Femur (tissue), 1 donor: Measurements from ENCODE around the gene TEX55.
"Not testable (repeated sequence)": the region's sequence is repeated elsewhere in the genome, so short reads cannot be mapped to it uniquely, and the experiment has no call there.

Experiments
- DNase-seq: peaks from one replicate; pipeline ENCODE4 v3.0.0-alpha.2; 2017

Gene TEX55

DNA sequence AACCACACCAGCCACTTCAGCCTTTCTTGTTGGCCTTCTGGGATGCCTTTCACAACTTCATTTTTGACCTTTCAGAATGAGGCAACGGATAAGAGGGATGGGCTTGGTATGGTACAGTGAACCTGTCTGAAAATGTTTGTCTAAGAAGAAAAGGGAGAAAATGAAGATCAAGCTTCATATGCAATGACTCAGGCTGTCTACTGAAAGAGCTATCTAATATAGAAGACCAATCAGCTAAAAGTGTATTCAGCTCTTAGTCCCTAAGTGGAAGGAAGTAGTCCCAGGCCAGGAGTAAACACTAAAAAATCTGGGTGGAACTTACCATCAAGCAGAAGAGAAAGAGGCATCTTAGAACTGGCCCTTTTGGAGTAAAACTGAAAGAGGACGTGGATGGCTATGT, 15.3 kb downstream of the TEX55 start:
- no peak for DNase-seq

GRCh38 chr3:119164745-119165144, 18.8 kb downstream of the TEX55 start:
- not testable (repeated sequence) for DNase-seq

GRCh38 chr3:119170821-119171220, 24.9 kb downstream of the TEX55 start:
- no peak for DNase-seq

- DNase-seq = no peak
Observed at GRCh38 chr3:119173325-119173724, 27.4 kb downstream of the TEX55 start, which contains the start of gene UPK1B. TSS of gene UPK1B (plus strand) at chr3:119173598. CDS start at chr3:119186742, 13,144 bp downstream.

DNA sequence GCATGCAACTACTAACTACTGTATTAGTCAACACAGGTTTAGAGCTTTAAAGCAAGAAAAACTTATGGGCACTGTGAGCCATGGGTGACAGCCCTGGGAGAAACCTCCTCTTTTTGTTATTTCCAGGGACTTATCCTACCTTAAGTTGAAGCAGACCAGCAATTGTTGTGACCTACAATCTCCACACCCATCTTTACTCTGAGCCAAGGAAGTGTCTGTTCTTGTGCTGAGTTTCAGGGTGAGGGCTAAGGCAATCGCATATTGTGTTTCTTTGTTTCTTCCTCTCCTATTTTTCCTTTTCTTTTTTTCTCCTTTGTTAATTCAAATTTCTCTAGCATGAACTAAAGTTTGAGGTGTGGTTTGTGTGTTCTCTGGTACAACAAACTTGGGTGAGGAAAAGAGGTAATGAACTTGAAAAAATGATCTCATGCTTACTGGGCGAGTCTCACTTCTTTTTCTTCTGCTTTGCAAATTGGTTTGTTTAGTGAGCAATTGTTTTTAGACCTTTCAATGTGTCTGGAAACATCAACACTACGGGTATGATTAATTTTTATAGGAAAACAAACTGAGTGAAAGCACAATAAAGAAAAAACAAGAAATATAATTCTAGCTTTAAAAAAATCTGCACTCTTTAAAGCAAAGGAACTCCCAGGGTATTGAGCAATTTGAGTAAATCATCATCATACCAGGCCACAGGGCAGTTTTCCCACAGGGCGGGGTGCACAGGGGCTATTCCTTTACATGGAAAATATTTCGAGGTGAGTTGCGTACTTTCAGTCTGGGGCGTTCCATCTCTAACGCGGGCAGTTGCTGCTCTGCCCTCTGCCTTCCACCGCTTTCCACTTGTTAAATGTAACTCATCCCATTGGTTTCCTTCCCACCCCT, 30.1 kb downstream of the TEX55 start:
- DNase-seq = no peak

DNA sequence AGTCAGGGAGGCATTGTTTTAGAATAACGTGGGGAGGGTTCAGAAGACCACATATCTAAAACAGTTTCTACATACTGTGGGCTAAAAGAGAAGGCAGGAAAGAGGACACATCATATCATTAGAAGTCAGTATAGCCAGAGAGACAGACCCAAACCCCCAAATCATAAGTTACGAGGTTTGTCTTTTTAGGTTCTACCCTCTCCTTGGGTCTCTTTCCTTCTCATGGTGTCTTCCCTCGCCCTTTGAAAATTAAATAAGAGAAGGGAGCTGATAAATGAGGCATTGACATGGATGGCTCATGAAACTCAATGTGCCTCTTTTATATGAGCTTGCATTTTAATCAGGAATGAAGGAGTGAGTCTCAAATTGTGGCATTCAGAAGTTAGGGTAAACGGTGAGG, 30.8 kb downstream of the TEX55 start:
- DNase-seq = no peak

- DNase-seq = no peak
Observed at GRCh38 chr3:119177321-119177720, 31.4 kb downstream of the TEX55 start.

GRCh38 chr3:119181765-119182164, 35.8 kb downstream of the TEX55 start:
- DNase-seq = no peak

- no peak for DNase-seq
Observed at GRCh38 chr3:119184111-119184510, 38.1 kb downstream of the TEX55 start.

DNA sequence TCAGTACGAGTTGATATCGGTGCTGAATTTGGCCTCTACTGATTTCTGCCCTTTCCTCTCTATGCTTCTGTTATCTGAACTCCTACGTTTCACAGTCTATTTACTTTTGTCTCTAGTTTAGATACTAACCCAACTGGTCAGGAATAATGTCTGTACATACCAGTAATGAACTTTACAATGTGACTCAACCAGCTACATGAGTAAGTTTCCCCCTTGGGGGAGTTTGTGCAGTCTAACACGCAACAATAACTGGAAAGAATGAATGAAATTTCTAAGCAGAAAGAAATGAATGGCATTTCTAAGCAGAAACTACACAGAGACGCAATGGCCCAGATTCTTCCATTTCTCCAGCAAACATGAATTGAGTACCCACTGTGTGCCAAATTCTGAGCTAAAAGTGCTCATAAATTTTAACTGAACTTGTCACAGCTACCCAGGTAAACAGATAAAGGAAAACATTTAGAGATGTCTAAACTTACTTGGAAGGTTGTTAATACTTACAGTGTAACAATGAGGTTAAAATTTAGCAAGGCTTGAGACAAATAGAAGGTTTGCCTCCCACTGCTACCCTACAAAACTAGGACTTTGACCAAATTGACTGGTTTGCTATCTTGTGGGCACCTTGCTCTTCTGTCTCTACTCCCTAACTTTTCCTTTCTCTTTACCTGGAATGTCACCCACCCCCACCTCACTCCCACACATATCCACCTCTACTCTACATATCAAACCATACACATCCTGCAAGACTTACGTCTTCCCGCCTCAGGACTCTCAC, 39.0 kb downstream of the TEX55 start:
- DNase-seq = no peak

DNA sequence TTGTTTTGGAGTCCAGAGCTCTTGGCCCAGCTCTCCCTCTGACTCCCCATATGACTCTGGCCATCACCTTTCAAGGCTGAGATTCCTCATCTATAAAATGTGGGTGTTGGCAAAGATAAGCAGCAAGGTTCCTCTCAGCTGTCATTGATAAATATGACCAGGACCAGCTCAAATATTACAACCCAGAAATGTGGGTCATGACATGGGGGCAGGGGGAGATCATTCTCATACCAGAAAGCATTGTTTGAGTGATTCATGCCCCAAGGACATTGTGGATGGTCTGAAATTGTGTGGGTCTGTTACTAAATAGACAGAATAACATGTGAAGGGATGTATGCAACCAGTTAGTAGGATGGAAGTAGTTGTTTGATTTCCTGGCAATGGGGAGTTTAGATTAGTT, 41.3 kb downstream of the TEX55 start:
- no peak for DNase-seq

DNA sequence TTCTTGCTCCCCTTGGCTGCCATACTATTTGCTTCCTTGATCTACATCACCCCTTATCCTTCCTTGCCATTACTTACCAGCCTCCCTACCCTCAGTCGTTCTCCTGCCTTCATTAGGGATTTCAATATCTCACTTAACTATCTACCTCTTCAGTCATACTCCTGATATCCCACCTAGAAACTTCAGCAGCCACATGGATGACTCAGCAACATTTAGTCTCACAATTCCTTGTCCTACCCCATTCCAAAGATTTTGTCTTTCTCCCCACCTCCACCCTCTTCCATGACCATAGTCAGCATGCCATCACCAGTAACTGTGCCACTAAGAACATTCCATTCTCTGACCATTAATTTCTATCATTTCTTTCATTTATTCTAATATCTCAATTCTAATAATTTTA, 45.8 kb downstream of the TEX55 start:
- DNase-seq = no peak

DNA sequence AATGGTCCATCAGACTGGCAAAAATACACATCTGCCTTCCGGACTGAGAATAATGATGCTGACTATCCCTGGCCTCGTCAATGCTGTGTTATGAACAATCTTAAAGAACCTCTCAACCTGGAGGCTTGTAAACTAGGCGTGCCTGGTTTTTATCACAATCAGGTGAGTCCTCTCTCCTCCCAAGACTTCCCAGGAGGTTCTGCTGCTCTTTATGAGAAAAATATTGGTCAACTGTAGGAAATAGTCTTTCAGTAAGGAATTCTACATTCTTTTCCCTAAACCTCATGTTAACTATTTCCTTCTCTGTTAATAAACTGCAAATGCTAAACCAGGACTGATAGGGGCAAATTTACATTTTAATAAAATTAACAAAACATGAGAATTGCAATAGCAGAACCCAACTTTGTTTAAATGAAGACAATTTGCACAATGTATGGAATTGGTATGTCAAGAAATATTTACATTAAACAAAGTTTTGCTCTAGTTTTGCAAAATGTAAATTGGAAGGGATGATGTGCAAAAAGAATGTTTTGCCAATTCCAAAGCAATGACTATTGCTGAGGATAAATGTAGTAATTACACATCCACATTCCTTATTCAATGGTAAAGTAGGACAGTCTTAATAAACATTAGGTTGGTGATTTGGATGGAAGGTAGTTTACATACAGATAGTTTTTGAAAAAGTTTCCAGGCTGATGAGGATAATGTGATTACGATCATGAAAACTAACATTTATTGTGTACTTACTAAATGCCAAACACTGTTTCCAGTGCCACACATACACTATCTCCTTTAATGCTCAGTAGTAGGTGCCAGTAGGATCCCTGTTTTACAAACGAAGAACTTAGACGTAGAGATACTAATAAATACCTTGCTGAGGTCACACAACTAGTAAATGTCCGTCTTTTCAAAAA, 48.5 kb downstream of the TEX55 start:
- no peak for DNase-seq

DNA sequence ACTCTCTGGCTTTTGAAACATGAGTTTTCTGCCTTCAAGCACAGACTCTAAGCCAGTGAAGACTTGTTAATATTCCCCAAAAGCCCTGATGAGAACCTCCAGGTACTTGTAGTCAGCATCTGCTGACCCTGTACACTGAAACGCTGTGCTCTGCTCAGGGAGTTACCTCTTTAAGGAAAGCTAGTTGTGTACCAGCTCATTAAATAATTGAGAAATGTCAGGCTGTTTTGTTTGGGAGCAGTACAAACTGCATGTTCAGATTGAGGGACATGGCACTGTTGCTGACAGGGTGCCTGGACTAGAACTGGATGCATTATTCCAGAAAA, 49.1 kb downstream of the TEX55 start:
- no peak for DNase-seq

DNA sequence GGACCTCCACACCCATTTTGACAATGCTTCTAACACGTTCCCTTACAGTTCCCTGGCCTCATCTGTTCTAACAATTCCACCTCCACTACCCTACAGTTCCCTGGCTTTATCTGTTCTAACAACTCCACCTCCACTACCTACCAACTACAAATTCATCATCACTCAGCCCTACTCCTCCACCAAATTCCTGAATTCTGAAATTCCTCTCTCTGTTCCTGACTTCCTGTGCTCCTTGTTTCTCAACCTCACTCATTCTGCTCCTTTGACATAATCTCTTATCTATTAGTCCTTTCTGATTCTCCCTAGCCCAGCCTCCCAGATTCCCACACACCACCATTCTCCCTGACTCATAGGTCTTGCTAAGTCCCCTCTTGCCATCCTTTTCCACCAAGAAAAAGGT, 49.9 kb downstream of the TEX55 start:
- no peak for DNase-seq
